ENCODE measurements around the gene GBP5.
"Not testable (repeated sequence)": the region's sequence is repeated elsewhere in the genome, so short reads cannot be mapped to it uniquely, and the experiment has no call there.

Gene GBP5

GRCh38 chr1:89280766-89281165 is 8.1 kb upstream of the GBP5 start:
- no peak for DNase-seq (ENCODE audit: low spot score)

GRCh38 chr1:89279011-89279466 is 6.4 kb upstream of the GBP5 start:
- no peak for DNase-seq (ENCODE audit: low spot score)

- no peak for DNase-seq (ENCODE audit: low spot score)
These were observed 5.1 kb upstream of the GBP5 start for GRCh38 chr1:89277725-89278124.

GRCh38 chr1:89276690-89277089 is 4.0 kb upstream of the GBP5 start:
- DNase-seq (ENCODE audit: low spot score) = no peak

- DNase-seq (ENCODE audit: low spot score) = no peak
These were observed 1.8 kb upstream of the GBP5 start for GRCh38 chr1:89274411-89274857.

GRCh38 chr1:89273324-89273778 is 691 bp upstream of the GBP5 start:
- DNase-seq (ENCODE audit: low spot score) = no peak

GRCh38 chr1:89271341-89272015 is 1.2 kb downstream of the GBP5 start:
- DNase-seq (ENCODE audit: low spot score) = no peak

- DNase-seq (ENCODE audit: low spot score) = no peak
These were observed 2.2 kb downstream of the GBP5 start for GRCh38 chr1:89270423-89270822.

- no peak for DNase-seq (ENCODE audit: low spot score)
These were observed 3.4 kb downstream of the GBP5 start for GRCh38 chr1:89269277-89269676.

- DNase-seq (ENCODE audit: low spot score) = no peak
These were observed 10.0 kb downstream of the GBP5 start for GRCh38 chr1:89262643-89263042.

- no peak for DNase-seq (ENCODE audit: low spot score)
These were observed 10.6 kb downstream of the GBP5 start for GRCh38 chr1:89261926-89262515.

GRCh38 chr1:89260566-89261255 is 11.9 kb downstream of the GBP5 start:
- DNase-seq (ENCODE audit: low spot score) = no peak

GRCh38 chr1:89260042-89260441 is 12.6 kb downstream of the GBP5 start:
- no peak for DNase-seq (ENCODE audit: low spot score)

- DNase-seq (ENCODE audit: low spot score) = no peak
These were observed 13.2 kb downstream of the GBP5 start for GRCh38 chr1:89259283-89259971.

GRCh38 chr1:89257041-89257440 is 15.6 kb downstream of the GBP5 start:
- no peak for DNase-seq (ENCODE audit: low spot score)

GRCh38 chr1:89255581-89255980 is 17.1 kb downstream of the GBP5 start:
- not testable (repeated sequence) for DNase-seq (ENCODE audit: low spot score)

- DNase-seq (ENCODE audit: low spot score) = no peak
These were observed 17.9 kb downstream of the GBP5 start for GRCh38 chr1:89254658-89255287.

GRCh38 chr1:89243046-89243445 is 29.6 kb downstream of the GBP5 start:
- no peak for DNase-seq (ENCODE audit: low spot score)

All from D341Med (cell line).